ENCODE results near the gene C1RL. TPM values are rescaled to one million over a fixed set of nuclear protein-coding genes. Genes with fewer than 3 reads are reported as not detected.

C1RL gene
- polyA plus RNA-seq, 1 experiment: 50.5 TPM

DNA sequence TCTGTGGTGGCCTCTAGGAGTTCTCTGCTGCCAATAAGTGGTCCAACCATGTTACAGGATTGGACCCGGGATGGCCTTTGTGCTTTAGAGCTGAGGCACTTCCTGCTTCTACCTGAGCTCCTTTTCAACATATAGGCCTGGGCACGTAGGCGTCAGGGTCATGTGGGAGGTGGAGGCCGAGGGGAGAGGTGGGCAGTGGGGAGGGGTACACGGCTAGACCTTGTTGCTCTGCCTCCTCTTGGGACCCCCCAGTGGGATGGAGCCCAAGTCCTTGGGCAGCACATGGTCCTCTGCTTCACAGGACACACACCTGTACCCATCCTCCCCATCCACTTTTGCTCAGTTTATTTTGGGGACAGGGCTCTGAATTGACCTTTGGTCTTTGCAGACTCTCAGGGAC, 12.3 kb upstream of the C1RL start:
- no peak for DNase-seq (ENCODE audit: low read depth)
- POLR2A ChIA-PET: no interaction called here
- TF ChIP-seq, protein P1, sequence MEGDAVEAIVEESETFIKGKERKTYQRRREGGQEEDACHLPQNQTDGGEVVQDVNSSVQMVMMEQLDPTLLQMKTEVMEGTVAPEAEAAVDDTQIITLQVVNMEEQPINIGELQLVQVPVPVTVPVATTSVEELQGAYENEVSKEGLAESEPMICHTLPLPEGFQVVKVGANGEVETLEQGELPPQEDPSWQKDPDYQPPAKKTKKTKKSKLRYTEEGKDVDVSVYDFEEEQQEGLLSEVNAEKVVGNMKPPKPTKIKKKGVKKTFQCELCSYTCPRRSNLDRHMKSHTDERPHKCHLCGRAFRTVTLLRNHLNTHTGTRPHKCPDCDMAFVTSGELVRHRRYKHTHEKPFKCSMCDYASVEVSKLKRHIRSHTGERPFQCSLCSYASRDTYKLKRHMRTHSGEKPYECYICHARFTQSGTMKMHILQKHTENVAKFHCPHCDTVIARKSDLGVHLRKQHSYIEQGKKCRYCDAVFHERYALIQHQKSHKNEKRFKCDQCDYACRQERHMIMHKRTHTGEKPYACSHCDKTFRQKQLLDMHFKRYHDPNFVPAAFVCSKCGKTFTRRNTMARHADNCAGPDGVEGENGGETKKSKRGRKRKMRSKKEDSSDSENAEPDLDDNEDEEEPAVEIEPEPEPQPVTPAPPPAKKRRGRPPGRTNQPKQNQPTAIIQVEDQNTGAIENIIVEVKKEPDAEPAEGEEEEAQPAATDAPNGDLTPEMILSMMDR (IDR thresholded peaks at IDR 0.05; ENCODE audit: insufficient read depth, low read depth, low read length): no peak
- Histone ChIP-seq H3K36me3 (ENCODE audit: control insufficient read depth, insufficient read depth, low read length) (peaks cover 6% of the 10 kb centered on the region), H3K4me3 (ENCODE audit: low read depth, low read length) (no peak overlapping the region), H3K27me3 (ENCODE audit: control insufficient read depth, insufficient read depth, low read length) (no peaks in the 10 kb centered on the region)
- CTCF ChIA-PET: interaction anchor here (0.6 to 5.3 kb wide), 2 partner anchors 12 to 957 kb away, joined by 3 to 29 read pairs; partner anchors contain the start of gene C1RL

DNA sequence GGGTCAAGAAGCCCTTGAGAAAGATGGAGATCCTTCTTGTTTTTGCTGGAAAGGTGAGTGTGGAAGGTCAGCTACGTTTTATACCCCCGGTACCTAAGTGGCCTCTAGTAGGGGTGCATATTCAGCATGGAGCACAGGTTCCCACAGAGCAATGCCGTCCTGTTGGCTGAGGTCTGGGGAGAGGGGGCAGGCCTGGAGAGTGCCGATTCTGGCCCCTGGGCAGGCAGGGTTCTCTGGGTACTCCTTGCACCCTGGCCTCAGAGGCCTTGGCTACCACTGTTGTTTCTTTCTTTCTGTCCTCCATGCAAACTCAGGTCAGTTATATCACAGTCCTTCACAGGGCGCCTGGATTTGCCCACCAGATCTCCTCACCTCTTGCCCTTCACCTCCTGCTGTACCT, 11.2 kb upstream of the C1RL start:
- ChIA-PET POLR2A (no interaction called here), CTCF (interaction anchor here (0.9 to 5.3 kb wide), 2 partner anchors 11 to 60 kb away, joined by 4 to 29 read pairs; partner anchors contain the start of genes C1RL and C1S)
- H3K27me3 ChIP-seq (ENCODE audit: control insufficient read depth, insufficient read depth, low read length): no peaks in the 10 kb centered on the region
- DNase-seq (ENCODE audit: low read depth): no peak
- H3K4me3 ChIP-seq (ENCODE audit: low read depth, low read length): no peak overlapping the region
- peaks cover 10% of the 10 kb centered on the region for H3K36me3 ChIP-seq (ENCODE audit: control insufficient read depth, insufficient read depth, low read length)
- TF ChIP-seq, protein P1 (IDR thresholded peaks at IDR 0.05; ENCODE audit: insufficient read depth, low read depth, low read length): no peak

- TF ChIP-seq, protein P1 (IDR thresholded peaks at IDR 0.05; ENCODE audit: insufficient read depth, low read depth, low read length): no peak
- Histone ChIP-seq H3K4me3 (ENCODE audit: low read depth, low read length) (no peak overlapping the region), H3K36me3 (ENCODE audit: control insufficient read depth, insufficient read depth, low read length) (peaks cover 10% of the 10 kb centered on the region), H3K27me3 (ENCODE audit: control insufficient read depth, insufficient read depth, low read length) (no peaks in the 10 kb centered on the region)
- POLR2A ChIA-PET: no interaction called here
- CTCF ChIA-PET: interaction anchor here (0.6 to 5.3 kb wide), 4 partner anchors 10 to 174 kb away, joined by 3 to 29 read pairs (median 6); partner anchors contain the start of genes C1RL, C1S and CLSTN3
- no peak for DNase-seq (ENCODE audit: low read depth)
Measured at GRCh38 chr12:7118881-7119280, 9.9 kb upstream of the C1RL start.

DNA sequence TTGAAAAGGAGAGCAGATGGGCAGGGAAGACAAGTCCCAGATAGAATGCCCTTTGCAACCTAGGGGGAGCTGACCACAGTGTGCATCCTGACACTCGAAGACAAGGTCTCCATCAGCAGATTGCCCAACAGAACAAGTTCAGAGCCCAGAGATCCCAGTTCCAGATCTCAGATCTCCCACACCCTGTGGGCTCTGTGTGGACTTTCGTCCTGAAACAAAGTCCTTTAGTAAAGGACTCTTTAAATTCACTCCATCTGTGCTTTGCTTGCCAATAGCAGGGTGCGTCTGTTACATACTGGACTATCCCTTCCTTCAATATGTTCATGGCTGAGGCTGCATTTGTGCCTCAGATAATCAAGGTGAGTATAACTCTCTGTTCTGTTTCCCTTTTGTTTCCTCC, 8.7 kb upstream of the C1RL start:
- POLR2A ChIA-PET: no interaction called here
- DNase-seq (ENCODE audit: low read depth): no peak
- TF ChIP-seq, protein P1 (IDR thresholded peaks at IDR 0.05; ENCODE audit: insufficient read depth, low read depth, low read length): no peak
- CTCF ChIA-PET: interaction anchor here (1.8 to 5.3 kb wide), 3 partner anchors 9 to 173 kb away, joined by 5 to 29 read pairs (median 6); partner anchors contain the start of genes C1RL and C1S
- Histone ChIP-seq H3K27me3 (ENCODE audit: control insufficient read depth, insufficient read depth, low read length) (no peaks in the 10 kb centered on the region), H3K36me3 (ENCODE audit: control insufficient read depth, insufficient read depth, low read length) (peaks cover 10% of the 10 kb centered on the region), H3K4me3 (ENCODE audit: low read depth, low read length) (no peak overlapping the region)

- TF ChIP-seq, protein P1 (IDR thresholded peaks at IDR 0.05; ENCODE audit: insufficient read depth, low read depth, low read length): no peak
- Histone ChIP-seq H3K27me3 (ENCODE audit: control insufficient read depth, insufficient read depth, low read length) (no peaks in the 10 kb centered on the region), H3K4me3 (ENCODE audit: low read depth, low read length) (no peak overlapping the region), H3K36me3 (ENCODE audit: control insufficient read depth, insufficient read depth, low read length) (peaks cover 10% of the 10 kb centered on the region)
- POLR2A ChIA-PET: no interaction called here
- CTCF ChIA-PET: interaction anchor here (1.8 kb wide), 1 partner anchor 56 kb away, joined by 6 read pairs; the partner anchor contains the start of gene C1S
- DNase-seq (ENCODE audit: low read depth): no peak
Measured at GRCh38 chr12:7116916-7117315, 7.9 kb upstream of the C1RL start.

Measured in BJ (cell line).